Measurements from ENCODE around the gene MRLN. TPM values are rescaled to one million over a fixed set of nuclear protein-coding genes. Genes with fewer than 3 reads are reported as not detected.

MRLN gene
- total RNA-seq, 1 donor from 2014 or later, result not detected

GRCh38 chr10:59718257-59718656 is 35.0 kb downstream of the MRLN start:
- H3K4me3 Mint-ChIP-seq (ENCODE audit: unreplicated experiment), result no peak overlapping the region
- H3K36me3 Mint-ChIP-seq (ENCODE audit: low read depth, unreplicated experiment), result no peaks in the 10 kb centered on the region
- no peaks in the 10 kb centered on the region for H3K36me3 ChIP-seq (ENCODE audit: insufficient read depth, low read length)
- no peak overlapping the region for H3K4me3 ChIP-seq (ENCODE audit: insufficient read depth, low read depth, low read length)
- H3K27ac Mint-ChIP-seq (ENCODE audit: unreplicated experiment), result no peak overlapping the region
- H3K9me3 Mint-ChIP-seq (ENCODE audit: unreplicated experiment), result peaks cover 2% of the 10 kb centered on the region
- H3K4me2 ChIP-seq (ENCODE audit: low read length), result no peak overlapping the region
- no peak overlapping the region for H3K27ac ChIP-seq (ENCODE audit: low read depth, low read length)
- no peaks in the 10 kb centered on the region for H3K9me3 ChIP-seq (ENCODE audit: insufficient read depth, low read depth, low read length)
- peaks cover 12% of the 10 kb centered on the region for H3K27me3 Mint-ChIP-seq (ENCODE audit: low read depth, unreplicated experiment)
- no peaks in the 10 kb centered on the region for H3K79me2 ChIP-seq (ENCODE audit: insufficient read depth, low read length)
- H2AFZ ChIP-seq (ENCODE audit: low read depth, low read length), result no peak overlapping the region
- no peak overlapping the region for H3K9ac ChIP-seq (ENCODE audit: low read length)
- TF ChIP-seq CTCF (IDR thresholded peaks at IDR 0.05; ENCODE audit: insufficient read depth, low read depth, low read length) (no peak), EZH2 (IDR thresholded peaks at IDR 0.05; ENCODE audit: insufficient read depth, low read length) (no peak)
- FAIRE-seq, result no peak
- no peaks in the 10 kb centered on the region for H3K27me3 ChIP-seq (ENCODE audit: insufficient read depth, low read length)
- no peak for DNase-seq (ENCODE audit: low read depth)
- no peaks in the 10 kb centered on the region for H4K20me1 ChIP-seq (ENCODE audit: insufficient read depth, low read length)
- H3K4me1 ChIP-seq (ENCODE audit: insufficient read depth, low read length), result no peaks in the 10 kb centered on the region
- H3K4me1 Mint-ChIP-seq (ENCODE audit: low read depth, unreplicated experiment), result no peaks in the 10 kb centered on the region

DNA sequence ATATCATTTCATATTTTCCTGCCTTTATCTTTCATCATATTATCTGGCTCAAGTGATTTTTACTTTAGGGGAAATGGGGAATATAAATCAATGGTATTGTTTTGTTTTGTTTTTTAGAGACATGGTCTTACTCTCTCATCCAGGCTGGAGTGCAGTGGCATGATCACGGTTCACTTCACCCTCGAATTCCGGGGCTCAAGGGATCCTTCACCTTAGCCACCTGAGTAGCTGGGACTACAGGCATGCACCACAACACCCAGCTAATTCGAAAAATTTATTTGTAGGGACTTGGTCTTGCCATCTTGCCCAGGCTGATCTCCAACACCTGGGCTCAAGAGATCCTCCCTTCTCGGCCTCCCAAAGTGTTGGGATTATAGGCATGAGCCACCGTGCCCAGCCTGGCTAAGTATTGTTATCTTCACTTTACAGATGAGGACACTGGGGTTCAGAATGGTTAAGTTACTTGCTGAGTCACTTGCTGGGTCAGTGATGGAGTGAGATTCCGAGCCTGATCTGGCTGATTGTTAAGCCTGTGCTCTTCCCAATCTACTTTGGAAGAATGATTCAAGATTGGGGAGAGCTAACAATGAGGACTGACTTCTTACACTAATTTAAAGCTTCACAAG is 39.9 kb downstream of the MRLN start:
- H3K27me3 Mint-ChIP-seq (ENCODE audit: low read depth, unreplicated experiment), result peaks cover 36% of the 10 kb centered on the region
- DNase-seq (ENCODE audit: low read depth) (no peak), FAIRE-seq (no peak)
- no peaks in the 10 kb centered on the region for H3K9me3 ChIP-seq (ENCODE audit: insufficient read depth, low read depth, low read length)
- peaks cover 4% of the 10 kb centered on the region for H3K4me1 ChIP-seq (ENCODE audit: insufficient read depth, low read length)
- H3K27ac Mint-ChIP-seq (ENCODE audit: unreplicated experiment), result no peak overlapping the region
- TF ChIP-seq CTCF (IDR thresholded peaks at IDR 0.05; ENCODE audit: insufficient read depth, low read depth, low read length) (no peak), EZH2 (IDR thresholded peaks at IDR 0.05; ENCODE audit: insufficient read depth, low read length) (no peak)
- H3K27me3 ChIP-seq (ENCODE audit: insufficient read depth, low read length), result peaks cover 4% of the 10 kb centered on the region
- H3K4me3 Mint-ChIP-seq (ENCODE audit: unreplicated experiment), result no peak overlapping the region
- H2AFZ ChIP-seq (ENCODE audit: low read depth, low read length), result no peak overlapping the region
- no peaks in the 10 kb centered on the region for H3K4me1 Mint-ChIP-seq (ENCODE audit: low read depth, unreplicated experiment)
- H3K27ac ChIP-seq (ENCODE audit: low read depth, low read length), result no peak overlapping the region
- H3K36me3 ChIP-seq (ENCODE audit: insufficient read depth, low read length), result no peaks in the 10 kb centered on the region
- H3K9ac ChIP-seq (ENCODE audit: low read length), result no peak overlapping the region
- no peaks in the 10 kb centered on the region for H3K79me2 ChIP-seq (ENCODE audit: insufficient read depth, low read length)
- no peak overlapping the region for H3K4me3 ChIP-seq (ENCODE audit: insufficient read depth, low read depth, low read length)
- no peak overlapping the region for H3K4me2 ChIP-seq (ENCODE audit: low read length)
- H4K20me1 ChIP-seq (ENCODE audit: insufficient read depth, low read length), result no peaks in the 10 kb centered on the region
- H3K36me3 Mint-ChIP-seq (ENCODE audit: low read depth, unreplicated experiment), result no peaks in the 10 kb centered on the region
- no peaks in the 10 kb centered on the region for H3K9me3 Mint-ChIP-seq (ENCODE audit: unreplicated experiment)

GRCh38 chr10:59711871-59712494 is 41.3 kb downstream of the MRLN start:
- Histone ChIP-seq H3K9me3 (ENCODE audit: insufficient read depth, low read depth, low read length) (no peaks in the 10 kb centered on the region), H3K4me3 (ENCODE audit: insufficient read depth, low read depth, low read length) (no peak overlapping the region), H4K20me1 (ENCODE audit: insufficient read depth, low read length) (no peaks in the 10 kb centered on the region), H3K27ac (ENCODE audit: low read depth, low read length) (no peak overlapping the region), H3K4me1 (ENCODE audit: insufficient read depth, low read length) (peaks cover 4% of the 10 kb centered on the region), H3K79me2 (ENCODE audit: insufficient read depth, low read length) (no peaks in the 10 kb centered on the region), H3K27me3 (ENCODE audit: insufficient read depth, low read length) (peaks cover 4% of the 10 kb centered on the region), H3K9ac (ENCODE audit: low read length) (no peak overlapping the region), H2AFZ (ENCODE audit: low read depth, low read length) (no peak overlapping the region), H3K4me2 (ENCODE audit: low read length) (no peak overlapping the region), H3K36me3 (ENCODE audit: insufficient read depth, low read length) (no peaks in the 10 kb centered on the region)
- DNase-seq (ENCODE audit: low read depth) (no peak), FAIRE-seq (no peak)
- no peak overlapping the region for H3K4me3 Mint-ChIP-seq (ENCODE audit: unreplicated experiment)
- peaks cover 43% of the 10 kb centered on the region for H3K27me3 Mint-ChIP-seq (ENCODE audit: low read depth, unreplicated experiment)
- no peak for TF ChIP-seq EZH2 (IDR thresholded peaks at IDR 0.05; ENCODE audit: insufficient read depth, low read length)
- TF ChIP-seq CTCF (IDR thresholded peaks at IDR 0.05; ENCODE audit: insufficient read depth, low read depth, low read length), result no peak
- H3K9me3 Mint-ChIP-seq (ENCODE audit: unreplicated experiment), result no peaks in the 10 kb centered on the region
- no peaks in the 10 kb centered on the region for H3K36me3 Mint-ChIP-seq (ENCODE audit: low read depth, unreplicated experiment)
- no peak overlapping the region for H3K27ac Mint-ChIP-seq (ENCODE audit: unreplicated experiment)
- no peaks in the 10 kb centered on the region for H3K4me1 Mint-ChIP-seq (ENCODE audit: low read depth, unreplicated experiment)
